ENCODE measurements around the gene PRCP.
"Not testable (repeated sequence)": the region's sequence is repeated elsewhere in the genome, so short reads cannot be mapped to it uniquely, and the experiment has no call there.

DNA sequence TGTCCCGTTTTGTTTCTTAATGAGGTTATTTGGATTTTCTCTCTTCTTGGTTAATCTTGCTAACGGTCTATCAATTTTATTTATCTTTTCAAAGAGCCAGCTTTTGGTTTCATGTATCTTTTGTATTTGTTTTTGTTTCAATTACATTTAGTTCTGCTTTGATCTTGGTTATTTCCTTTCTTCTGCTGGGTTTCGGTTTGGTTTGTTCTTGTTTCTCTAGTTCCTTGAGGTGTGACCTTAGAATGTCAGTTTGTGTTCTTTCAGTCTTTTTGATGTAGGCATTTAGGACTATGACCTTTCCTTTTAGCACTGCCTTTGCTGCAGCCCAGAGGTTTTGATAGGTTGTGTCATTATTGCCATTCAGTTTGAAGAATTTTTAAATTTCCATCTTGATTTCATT, 20.0 kb upstream of the PRCP start:
- TF ChIP-seq, protein P1, sequence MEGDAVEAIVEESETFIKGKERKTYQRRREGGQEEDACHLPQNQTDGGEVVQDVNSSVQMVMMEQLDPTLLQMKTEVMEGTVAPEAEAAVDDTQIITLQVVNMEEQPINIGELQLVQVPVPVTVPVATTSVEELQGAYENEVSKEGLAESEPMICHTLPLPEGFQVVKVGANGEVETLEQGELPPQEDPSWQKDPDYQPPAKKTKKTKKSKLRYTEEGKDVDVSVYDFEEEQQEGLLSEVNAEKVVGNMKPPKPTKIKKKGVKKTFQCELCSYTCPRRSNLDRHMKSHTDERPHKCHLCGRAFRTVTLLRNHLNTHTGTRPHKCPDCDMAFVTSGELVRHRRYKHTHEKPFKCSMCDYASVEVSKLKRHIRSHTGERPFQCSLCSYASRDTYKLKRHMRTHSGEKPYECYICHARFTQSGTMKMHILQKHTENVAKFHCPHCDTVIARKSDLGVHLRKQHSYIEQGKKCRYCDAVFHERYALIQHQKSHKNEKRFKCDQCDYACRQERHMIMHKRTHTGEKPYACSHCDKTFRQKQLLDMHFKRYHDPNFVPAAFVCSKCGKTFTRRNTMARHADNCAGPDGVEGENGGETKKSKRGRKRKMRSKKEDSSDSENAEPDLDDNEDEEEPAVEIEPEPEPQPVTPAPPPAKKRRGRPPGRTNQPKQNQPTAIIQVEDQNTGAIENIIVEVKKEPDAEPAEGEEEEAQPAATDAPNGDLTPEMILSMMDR (IDR thresholded peaks at IDR 0.05; ENCODE audit: insufficient read depth, low read depth, low read length) = not testable (repeated sequence)
- not testable (repeated sequence) for TF ChIP-seq EZH2 (IDR thresholded peaks at IDR 0.05; ENCODE audit: insufficient read depth, low read length)

Measured in astrocyte (in vitro differentiated cells and primary cell).